Measurements from ENCODE around the gene PCBP3. TPM values are rescaled to one million over a fixed set of nuclear protein-coding genes. Genes with fewer than 3 reads are reported as not detected.
A peak's percentile ranks its signal among the peaks of the same experiment; 100 is the strongest.
"Not testable (repeated sequence)": the region's sequence is repeated elsewhere in the genome, so short reads cannot be mapped to it uniquely, and the experiment has no call there.

The PCBP3 gene
- polyA plus RNA-seq, 1 donor from 2014 or later = 1.4 TPM

- H3K36me3 Mint-ChIP-seq = peaks cover 5% of the 10 kb centered on the region
- H3K4me3 Mint-ChIP-seq = no peak overlapping the region
- no peak overlapping the region for H3K27ac Mint-ChIP-seq
- peaks cover 3 to 15% (median 14%) of the 10 kb centered on the region in 3 donors for H3K9me3 Mint-ChIP-seq
- no peaks in the 10 kb centered on the region for H3K4me1 Mint-ChIP-seq
- H3K27me3 Mint-ChIP-seq = peaks cover 2% of the 10 kb centered on the region
Measured at GRCh38 chr21:45607909-45608295, 35.6 kb upstream of the PCBP3 start.

- peak overlapping the region in 1 of 3 donors; percentile 9 for H3K27ac Mint-ChIP-seq
- not testable (repeated sequence) for H3K36me3 Mint-ChIP-seq, H3K4me1 Mint-ChIP-seq, H3K27me3 Mint-ChIP-seq, H3K9me3 Mint-ChIP-seq
- H3K4me3 Mint-ChIP-seq = peak overlapping the region in 1 of 4 donors; percentile 10
Measured at GRCh38 chr21:45608747-45609470, 34.6 kb upstream of the PCBP3 start.

- H3K36me3 Mint-ChIP-seq, H3K4me1 Mint-ChIP-seq, H3K27ac Mint-ChIP-seq, H3K9me3 Mint-ChIP-seq, H3K27me3 Mint-ChIP-seq, H3K4me3 Mint-ChIP-seq: not testable (repeated sequence)
Measured at GRCh38 chr21:45609616-45610015, 33.9 kb upstream of the PCBP3 start.

GRCh38 chr21:45611296-45611695, 32.2 kb upstream of the PCBP3 start:
- Mint-ChIP-seq H3K36me3 (peaks cover 3% of the 10 kb centered on the region), H3K27ac (no peak overlapping the region), H3K9me3 (peaks cover 0 to 5% (median 0%) of the 10 kb centered on the region in 3 donors), H3K27me3 (peaks cover 2% of the 10 kb centered on the region), H3K4me3 (no peak overlapping the region), H3K4me1 (peaks cover 6 to 18% (median 12%) of the 10 kb centered on the region in 3 donors)

- H3K36me3 Mint-ChIP-seq = peaks cover 3% of the 10 kb centered on the region
- H3K4me1 Mint-ChIP-seq = peaks cover 6 to 20% (median 12%) of the 10 kb centered on the region in 3 donors
- peak overlapping the region in 2 of 4 donors; percentile 14 to 38 for H3K4me3 Mint-ChIP-seq
- peaks cover 0 to 5% (median 0%) of the 10 kb centered on the region in 3 donors for H3K9me3 Mint-ChIP-seq
- H3K27ac Mint-ChIP-seq = peak overlapping the region in 1 of 3 donors; percentile 32
- H3K27me3 Mint-ChIP-seq = peaks cover 2% of the 10 kb centered on the region
Measured at GRCh38 chr21:45611939-45612664, 31.4 kb upstream of the PCBP3 start.

GRCh38 chr21:45612665-45613019, 30.9 kb upstream of the PCBP3 start:
- not testable (repeated sequence) for H3K27me3 Mint-ChIP-seq, H3K36me3 Mint-ChIP-seq, H3K4me3 Mint-ChIP-seq, H3K9me3 Mint-ChIP-seq
- Mint-ChIP-seq H3K27ac (peak overlapping the region in 1 of 3 donors; percentile 32), H3K4me1 (peaks cover 6 to 20% (median 13%) of the 10 kb centered on the region in 3 donors)

DNA sequence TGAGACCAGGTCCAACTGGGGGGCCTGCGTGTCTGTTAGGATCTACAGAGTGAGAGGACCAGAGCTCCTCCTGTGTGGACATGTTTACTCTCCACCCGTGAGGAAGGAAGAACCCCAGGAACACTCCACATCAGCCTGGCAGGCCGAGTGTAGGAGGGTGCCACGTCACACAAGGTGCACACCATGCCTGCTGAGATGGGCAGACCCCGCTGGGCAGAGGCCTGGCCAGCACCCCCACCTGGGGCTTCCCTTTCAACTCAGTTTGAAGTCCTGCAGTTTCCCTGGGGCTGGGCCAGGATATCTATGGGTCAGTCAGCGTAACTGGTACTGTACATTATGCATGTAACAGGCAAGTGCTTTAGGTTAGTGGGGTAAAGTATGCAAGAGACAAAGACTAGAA, 30.1 kb upstream of the PCBP3 start:
- Mint-ChIP-seq H3K27me3 (peaks cover 2% of the 10 kb centered on the region), H3K36me3 (peaks cover 3% of the 10 kb centered on the region), H3K4me1 (peaks cover 6 to 20% (median 14%) of the 10 kb centered on the region in 3 donors), H3K9me3 (peaks cover 0 to 2% (median 0%) of the 10 kb centered on the region in 3 donors), H3K4me3 (peak overlapping the region in 1 of 4 donors; percentile 23), H3K27ac (peak overlapping the region; percentile 18 to 57 (median 24))

DNA sequence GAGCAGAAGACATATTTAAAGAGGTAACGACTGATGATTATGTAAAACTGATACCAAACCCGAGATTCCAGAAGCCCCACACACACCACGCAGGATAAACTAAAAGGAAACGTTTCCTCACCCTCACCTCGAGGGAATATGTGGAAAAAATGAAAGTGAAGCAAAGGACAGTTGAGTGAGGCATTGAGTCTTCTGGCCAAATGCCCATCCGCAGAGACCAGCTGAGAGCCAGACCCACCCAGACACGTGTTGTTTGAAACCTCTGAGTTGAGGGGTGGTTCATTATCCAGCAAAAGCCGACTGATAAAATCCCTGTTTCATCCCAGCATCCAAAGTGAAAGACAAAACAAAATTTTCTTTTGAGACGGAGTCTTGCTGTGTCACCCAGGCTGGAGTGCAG, 29.6 kb upstream of the PCBP3 start:
- Mint-ChIP-seq H3K4me3 (peak overlapping the region in 2 of 4 donors; percentile 20 to 21), H3K27me3 (peaks cover 2% of the 10 kb centered on the region), H3K27ac (peak overlapping the region; percentile 18 to 57 (median 24)), H3K9me3 (peaks cover 0 to 2% (median 0%) of the 10 kb centered on the region in 3 donors), H3K36me3 (peaks cover 3% of the 10 kb centered on the region), H3K4me1 (peaks cover 6 to 20% (median 14%) of the 10 kb centered on the region in 3 donors)

DNA sequence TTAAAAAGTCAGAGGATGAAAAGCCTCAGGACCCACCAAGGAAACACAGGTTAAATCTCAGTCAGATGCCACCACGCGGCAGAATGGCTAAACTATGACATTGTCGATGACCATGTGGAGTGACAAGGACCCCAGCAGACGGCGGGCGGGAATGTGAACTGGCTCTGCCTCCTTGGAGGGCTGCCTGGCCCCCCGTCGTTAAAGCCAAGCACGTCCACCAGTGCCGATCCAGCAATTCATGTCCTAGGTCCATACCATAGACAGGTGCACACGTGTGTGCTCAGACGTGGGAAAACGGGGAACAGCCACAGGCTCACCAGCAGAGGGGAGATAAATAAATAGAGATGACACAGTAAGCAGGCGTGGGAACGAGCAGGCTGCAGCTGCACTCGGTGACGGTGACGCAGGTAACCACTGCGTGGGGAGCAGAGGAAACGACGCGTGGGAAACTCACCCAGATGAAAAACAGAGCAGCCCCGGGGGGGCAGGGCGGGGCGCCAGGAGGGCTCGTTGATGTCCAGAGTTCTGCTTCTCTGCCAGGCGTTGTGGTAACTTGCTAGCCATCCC, 28.3 kb upstream of the PCBP3 start:
- H3K4me3 Mint-ChIP-seq = peak overlapping the region; percentile 52 to 92 (median 81)
- peaks cover 3% of the 10 kb centered on the region for H3K36me3 Mint-ChIP-seq
- peaks cover 6 to 20% (median 14%) of the 10 kb centered on the region in 3 donors for H3K4me1 Mint-ChIP-seq
- peaks cover 5% of the 10 kb centered on the region for H3K27me3 Mint-ChIP-seq
- H3K27ac Mint-ChIP-seq = peak overlapping the region; percentile 54 to 98 (median 87)
- peaks cover 0 to 3% (median 2%) of the 10 kb centered on the region in 3 donors for H3K9me3 Mint-ChIP-seq

- Mint-ChIP-seq H3K27me3 (peaks cover 5% of the 10 kb centered on the region), H3K4me3 (peak overlapping the region in 1 of 4 donors; percentile 5), H3K4me1 (peaks cover 6 to 20% (median 14%) of the 10 kb centered on the region in 3 donors), H3K9me3 (peaks cover 0 to 3% (median 0%) of the 10 kb centered on the region in 3 donors), H3K36me3 (peaks cover 3% of the 10 kb centered on the region), H3K27ac (no peak overlapping the region)
Measured at GRCh38 chr21:45617021-45617921, 26.3 kb upstream of the PCBP3 start.

DNA sequence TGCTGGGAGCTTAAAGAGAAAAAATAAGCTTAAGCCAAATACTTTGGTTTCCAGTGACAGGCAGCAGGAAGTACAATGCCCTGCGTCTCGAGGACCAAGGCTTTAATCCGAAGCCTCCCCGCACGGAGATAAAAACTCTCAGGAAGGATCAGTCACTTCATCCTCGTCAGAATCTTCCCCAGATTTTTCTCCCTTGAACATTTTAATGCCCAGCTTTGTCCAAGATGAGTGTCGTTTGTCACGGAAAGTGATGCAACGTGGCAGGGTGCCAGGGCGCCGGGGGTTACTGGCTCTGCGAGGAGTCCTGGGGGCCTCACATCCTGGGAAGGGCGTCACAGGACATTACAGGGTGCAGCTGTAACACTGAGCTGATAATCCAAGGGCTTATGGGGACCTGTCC, 25.2 kb upstream of the PCBP3 start:
- Mint-ChIP-seq H3K36me3 (peaks cover 3% of the 10 kb centered on the region), H3K27ac (no peak overlapping the region), H3K4me3 (no peak overlapping the region), H3K9me3 (peaks cover 0 to 3% (median 0%) of the 10 kb centered on the region in 3 donors), H3K4me1 (peaks cover 6 to 20% (median 14%) of the 10 kb centered on the region in 3 donors), H3K27me3 (peaks cover 5% of the 10 kb centered on the region)

DNA sequence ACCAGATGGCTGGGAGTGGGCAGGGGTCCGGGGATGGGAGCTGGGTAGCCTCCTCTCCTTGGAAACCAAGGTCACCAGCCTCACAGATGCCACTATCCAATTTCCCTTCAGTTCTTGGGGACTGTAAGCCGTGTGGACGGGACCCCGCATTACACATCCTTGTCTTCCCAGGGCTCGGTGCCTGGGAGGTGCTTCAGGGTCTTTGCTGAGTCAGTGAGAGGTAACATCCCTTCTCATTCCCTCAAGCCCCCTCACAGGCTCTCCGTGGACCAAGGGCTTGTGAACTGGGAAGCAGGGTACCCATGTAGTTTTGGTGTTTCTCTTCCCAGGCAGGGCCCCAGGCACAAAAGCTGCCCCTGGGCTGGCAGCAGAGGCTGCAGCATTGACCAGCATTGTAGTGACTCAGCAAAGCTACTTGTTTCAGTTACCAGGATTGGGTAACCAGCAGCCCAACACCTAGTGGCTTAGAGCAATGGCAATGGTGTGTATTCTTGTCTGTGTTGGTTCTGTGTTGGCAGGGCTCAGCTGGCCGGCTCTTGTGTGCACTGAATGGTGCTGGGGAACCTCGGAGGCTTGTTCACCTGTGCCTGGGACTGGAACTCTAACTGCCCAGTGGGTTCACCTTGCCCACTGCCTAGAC, 24.6 kb upstream of the PCBP3 start:
- peak overlapping the region in 1 of 3 donors; percentile 8 for H3K27ac Mint-ChIP-seq
- H3K4me3 Mint-ChIP-seq = no peak overlapping the region
- peaks cover 3% of the 10 kb centered on the region for H3K36me3 Mint-ChIP-seq

GRCh38 chr21:45620201-45620923, 23.2 kb upstream of the PCBP3 start:
- no peak overlapping the region for H3K27ac Mint-ChIP-seq
- no peak overlapping the region for H3K4me3 Mint-ChIP-seq
- H3K9me3 Mint-ChIP-seq = peaks cover 0 to 3% (median 0%) of the 10 kb centered on the region in 3 donors
- peaks cover under 1% of the 10 kb centered on the region for H3K36me3 Mint-ChIP-seq
- peaks cover 5% of the 10 kb centered on the region for H3K27me3 Mint-ChIP-seq
- H3K4me1 Mint-ChIP-seq = peaks cover 0 to 12% (median 5%) of the 10 kb centered on the region in 3 donors

More for the DNA sequence above, 24.6 kb upstream of the PCBP3 start:
- H3K9me3 Mint-ChIP-seq = peaks cover 0 to 3% (median 0%) of the 10 kb centered on the region in 3 donors
- H3K27me3 Mint-ChIP-seq = peaks cover 5% of the 10 kb centered on the region
- peaks cover under 1 to 17% (median 10%) of the 10 kb centered on the region in 3 donors for H3K4me1 Mint-ChIP-seq
